H1 (cell line): ENCODE measurements around the gene GANC. TPM values are rescaled to one million over a fixed set of nuclear protein-coding genes. Genes with fewer than 3 reads are reported as not detected.

ENCODE experiments used
- CTCF ChIA-PET: fragments of 300-600 bp; sonication (Branson Sonifier 250); formaldehyde crosslinking; loops from one replicate; lab custom pipeline; 2021; ENCODE audit not compliant: partially characterized antibody; lab: Charles Lee
- POLR2A ChIA-PET: fragments of 300-600 bp; sonication (Branson Sonifier 250); formaldehyde crosslinking; loops from one replicate; lab custom pipeline; 2021; ENCODE audit warnings: inconsistent platforms; ENCODE audit not compliant: partially characterized antibody; lab: Charles Lee
- DNase-seq, 2 experiments: peaks; one replicate each; pipeline versions ENCODE4 v3.0.0 to v3.0.0-alpha.2; 2010 to 2022; ENCODE audit warnings: low spot score in 2 of 2, low read depth in 1 of 2, mixed read lengths in 1 of 2
- FAIRE-seq: peaks from 2 replicates; lab custom pipeline; 2011; peaks lifted over from hg19 to GRCh38; lab: Jason Lieb, UNC
- H2AFZ ChIP-seq: 2 replicates; pipeline ENCODE4 v1.8.1; 2012; ENCODE audit warnings: low read length, inconsistent platforms
- H2AK5ac ChIP-seq: 2 replicates; pipeline ENCODE4 v1.6.1; 2013; ENCODE audit warnings: low read depth, low read length
- H2BK120ac ChIP-seq: replicated peaks from 2 replicates; pipeline ENCODE3; 2013; ENCODE audit warnings: low read depth, low read length, inconsistent platforms
- H2BK12ac ChIP-seq: 2 replicates; pipeline ENCODE4 v1.6.1; 2013; ENCODE audit warnings: low read depth, low read length
- H2BK15ac ChIP-seq: 2 replicates; pipeline ENCODE4 v1.6.1; 2013; ENCODE audit warnings: low read length
- H2BK20ac ChIP-seq: 2 replicates; pipeline ENCODE4 v1.6.1; 2013; ENCODE audit warnings: low read length
- H2BK5ac ChIP-seq: 2 replicates; pipeline ENCODE4 v1.6.1; 2013; ENCODE audit warnings: low read depth, low read length
- H3K14ac ChIP-seq: 2 replicates; pipeline ENCODE4 v1.6.1; 2013; ENCODE audit warnings: inconsistent platforms; ENCODE audit not compliant: insufficient read length
- H3K18ac ChIP-seq: 2 replicates; pipeline ENCODE4 v1.6.1; 2013; ENCODE audit warnings: low read length; ENCODE audit errors: extremely low read depth
- H3K23ac ChIP-seq: 2 replicates; pipeline ENCODE4 v1.6.1; 2013; ENCODE audit warnings: inconsistent platforms; ENCODE audit not compliant: insufficient read length
- H3K23me2 ChIP-seq: 2 replicates; pipeline ENCODE4 v1.6.1; 2013; ENCODE audit warnings: low read depth, low read length
- H3K27ac ChIP-seq: 2 replicates; pipeline ENCODE4 v1.6.1; 2011; ENCODE audit warnings: low read depth, low read length, inconsistent platforms
- H3K27me3 ChIP-seq, 4 experiments: replicated peaks in 1 of 4; 1 replicate in 1 of 4; 2 replicates in 3 of 4; pipeline versions ENCODE4 v1.6.1 to v1.8.1; 2011 to 2013; ENCODE audit warnings: low read length in 3 of 4, mild to moderate bottlenecking in 3 of 4, inconsistent platforms in 2 of 4, mixed read lengths in 2 of 4, moderate library complexity in 1 of 4; ENCODE audit not compliant: control insufficient read depth in 3 of 4, insufficient read depth in 3 of 4; ENCODE audit errors: extremely low read depth in 1 of 4
- H3K36me3 ChIP-seq, 4 experiments: 2 replicates each; pipeline versions ENCODE4 v1.6.1 to v1.8.1; 2011 to 2013; ENCODE audit warnings: mild to moderate bottlenecking in 4 of 4, low read length in 3 of 4, moderate library complexity in 2 of 4, control low read depth in 1 of 4, inconsistent platforms in 1 of 4; ENCODE audit not compliant: insufficient read depth in 4 of 4, control insufficient read depth in 2 of 4
- H3K4ac ChIP-seq: replicated peaks from 2 replicates; pipeline ENCODE3; 2013; ENCODE audit warnings: low read length, low read depth, mixed read lengths, inconsistent platforms; ENCODE audit not compliant: insufficient read length
- H3K4me1 ChIP-seq, 4 experiments: replicated peaks in 1 of 4; 1 replicate in 1 of 4; 2 replicates in 3 of 4; pipeline versions ENCODE4 v1.6.1 to v1.8.1; 2011 to 2013; ENCODE audit warnings: low read length in 3 of 4, inconsistent platforms in 2 of 4, mixed read lengths in 1 of 4; ENCODE audit not compliant: insufficient read depth in 4 of 4, control insufficient read depth in 3 of 4
- H3K4me2 ChIP-seq, 2 experiments: 2 replicates each; pipeline versions ENCODE4 v1.6.1 to v1.8.1; 2011 to 2013; ENCODE audit warnings: low read depth in 2 of 2, low read length in 2 of 2, control low read depth in 1 of 2, inconsistent platforms in 1 of 2, mild to moderate bottlenecking in 1 of 2; ENCODE audit not compliant: insufficient read depth in 1 of 2
- H3K4me3 ChIP-seq, 4 experiments: fragments of 200-600, 300-600 bp in 1 of 4; sonication (generic), shearing (Covaris generic), sonication (Bioruptor Twin) in 1 of 4; 2 replicates each; pipeline versions ENCODE4 v1.5.1 to v1.8.1; 2011 to 2016; ENCODE audit warnings: low read length in 4 of 4, low read depth in 3 of 4, control low read depth in 2 of 4, inconsistent platforms in 2 of 4, mild to moderate bottlenecking in 2 of 4, mixed read lengths in 1 of 4, moderate library complexity in 1 of 4; ENCODE audit not compliant: insufficient read depth in 2 of 4; ENCODE audit errors: extremely low read depth in 1 of 4
- H3K56ac ChIP-seq: replicated peaks from 2 replicates; pipeline ENCODE3; 2013; ENCODE audit warnings: low read depth, mild to moderate bottlenecking, mixed read lengths, low read length, inconsistent platforms; ENCODE audit not compliant: insufficient read length
- H3K79me1 ChIP-seq: 2 replicates; pipeline ENCODE4 v1.6.1; 2013; ENCODE audit warnings: low read depth, low read length, control low read depth
- H3K79me2 ChIP-seq, 2 experiments: 2 replicates each; pipeline versions ENCODE4 v1.6.1 to v1.8.1; 2012 to 2013; ENCODE audit warnings: low read length in 2 of 2, mild to moderate bottlenecking in 2 of 2, inconsistent platforms in 1 of 2; ENCODE audit not compliant: insufficient read depth in 2 of 2, control insufficient read depth in 1 of 2
- H3K9ac ChIP-seq, 4 experiments: replicated peaks in 1 of 4; 1 replicate in 1 of 4; 2 replicates in 3 of 4; pipeline versions ENCODE4 v1.6.1 to v1.8.1; 2011 to 2013; ENCODE audit warnings: low read depth in 3 of 4, low read length in 3 of 4, control low read depth in 2 of 4, mild to moderate bottlenecking in 2 of 4, moderate library complexity in 2 of 4, inconsistent platforms in 1 of 4; ENCODE audit errors: extremely low read depth in 1 of 4
- H3K9me3 ChIP-seq, 2 experiments: 2 replicates each; pipeline versions ENCODE4 v1.6.1 to v1.8.1; 2012 to 2013; ENCODE audit warnings: mild to moderate bottlenecking in 2 of 2, moderate library complexity in 2 of 2, control low read depth in 1 of 2, inconsistent platforms in 1 of 2, low read depth in 1 of 2, low read length in 1 of 2, mixed read lengths in 1 of 2; ENCODE audit not compliant: insufficient read depth in 2 of 2
- H4K20me1 ChIP-seq, 2 experiments: replicated peaks in 1 of 2; 2 replicates each; pipeline versions ENCODE3 to v1.8.1; 2011 to 2013; ENCODE audit warnings: inconsistent platforms in 2 of 2, low read length in 2 of 2, mild to moderate bottlenecking in 1 of 2; ENCODE audit not compliant: insufficient read depth in 2 of 2, control insufficient read depth in 1 of 2
- H4K5ac ChIP-seq: 2 replicates; pipeline ENCODE4 v1.6.1; 2013; ENCODE audit warnings: low read length, low read depth, mixed read lengths, inconsistent platforms; ENCODE audit not compliant: insufficient read length
- H4K8ac ChIP-seq: 2 replicates; pipeline ENCODE4 v1.8.0; 2013; ENCODE audit warnings: mild to moderate bottlenecking, moderate library complexity, low read length, inconsistent platforms; ENCODE audit not compliant: insufficient read depth; ENCODE audit errors: extremely low read depth
- H4K91ac ChIP-seq: replicated peaks from 2 replicates; pipeline ENCODE3; 2013; ENCODE audit warnings: low read length, mixed read lengths, inconsistent platforms; ENCODE audit not compliant: insufficient read length
- CBX8 ChIP-seq: fragments of 300-800, 300-1000 bp; sonication (generic); IDR thresholded peaks from 2 replicates; pipeline ENCODE4 v1.7.1; 2016; ENCODE audit warnings: low read depth, low read length, borderline replicate concordance
- GABPA ChIP-seq: IDR thresholded peaks from 2 replicates; pipeline ENCODE4 v1.6.1; 2011; ENCODE audit warnings: mild to moderate bottlenecking, low read length, moderate library complexity, borderline replicate concordance; ENCODE audit not compliant: insufficient read depth
- JUN ChIP-seq: IDR thresholded peaks from 2 replicates; pipeline ENCODE4 v1.6.1; 2011; ENCODE audit warnings: low read depth, mild to moderate bottlenecking, improper control_type of control experiment, low read length
- POLR2A ChIP-seq, 2 experiments: IDR thresholded peaks; 1 replicate in 1 of 2; 2 replicates in 1 of 2; pipeline ENCODE4 v1.6.1; 2011; ENCODE audit warnings: low read depth in 2 of 2, low read length in 2 of 2, mild to moderate bottlenecking in 2 of 2; ENCODE audit errors: control extremely low read depth in 1 of 2
- RAD21 ChIP-seq, 2 experiments: IDR thresholded peaks in 1 of 2; conservative IDR thresholded peaks in 1 of 2; 2 replicates each; pipeline ENCODE4 v1.6.1; 2011; ENCODE audit warnings: low read depth in 2 of 2, low read length in 2 of 2, improper control_type of control experiment in 1 of 2, inconsistent platforms in 1 of 2, mild to moderate bottlenecking in 1 of 2, moderate library complexity in 1 of 2
- SAP30 ChIP-seq: fragments of 300-600 bp; sonication (generic); IDR thresholded peaks from 2 replicates; pipeline ENCODE4 v1.7.1; 2012; ENCODE audit warnings: low read length, moderate library complexity, mild to moderate bottlenecking, inconsistent platforms; ENCODE audit not compliant: insufficient read depth, insufficient replicate concordance
- YY1 ChIP-seq: IDR thresholded peaks from 2 replicates; pipeline ENCODE4 v1.6.1; 2011; ENCODE audit warnings: low read depth, mild to moderate bottlenecking, low read length
- WGBS, 2 experiments: shearing (Covaris generic) in 1 of 2; methylation state at CpG; one replicate each; pipeline versions ENCODE4 v1.1.6 to v1.1.7; 2013 to 2015; ENCODE audit warnings: low lambda C conversion rate in 2 of 2, mixed read lengths in 2 of 2, inconsistent platforms in 1 of 2, low coverage in 1 of 2, missing lambda C conversion rate in 1 of 2; ENCODE audit not compliant: insufficient replicate concordance in 2 of 2, insufficient coverage in 1 of 2, insufficient read length in 1 of 2; ENCODE audit errors: extremely low coverage in 1 of 2, missing lambda C conversion rate in 1 of 2; 5-methylcytosine and 5-hydroxymethylcytosine counted together
- polyA plus RNA-seq, 7 experiments: library from polyadenylated mRNA; depleted of rRNA in 3 of 7; stranded (reverse) in 5 of 7; unstranded in 2 of 7; fragments of >200 nt in 5 of 7; fragments of 200-250 nt in 2 of 7; gene quantifications; 1 replicate in 5 of 7; 2 replicates in 1 of 7; 4 replicates in 1 of 7; pipeline versions ENCODE4 v1.2.1 to v1.2.3, GENCODE V29; 2011 to 2013; ENCODE audit warnings: missing spikeins in 2 of 7, mixed read lengths in 2 of 7
- total RNA-seq: library from RNA; stranded (reverse); fragmentation: NEBNext Ultra II Directional; extraction: Animal tissue kit (Norgen Biotek cat#: 25700); gene quantifications from 2 replicates; pipeline ENCODE4 v1.2.1, GENCODE V29; 2021
- TF ChIP-seq, protein P1 (sequence below), 3 experiments: IDR thresholded peaks; 1 replicate in 2 of 3; 2 replicates in 1 of 3; pipeline versions ENCODE4 v1.5.1 to v1.6.1; 2011; ENCODE audit warnings: low read length in 3 of 3, mild to moderate bottlenecking in 3 of 3, inconsistent platforms in 2 of 3, low read depth in 1 of 3, moderate library complexity in 1 of 3; ENCODE audit not compliant: insufficient read depth in 1 of 3; ENCODE audit errors: control extremely low read depth in 1 of 3

Gene GANC
- total and polyA plus RNA-seq, 2 of the 8 experiments (the other 6 are each of a cell fraction or from before 2014, with no cell fraction given), result 6.8 to 14.4 TPM

DNA sequence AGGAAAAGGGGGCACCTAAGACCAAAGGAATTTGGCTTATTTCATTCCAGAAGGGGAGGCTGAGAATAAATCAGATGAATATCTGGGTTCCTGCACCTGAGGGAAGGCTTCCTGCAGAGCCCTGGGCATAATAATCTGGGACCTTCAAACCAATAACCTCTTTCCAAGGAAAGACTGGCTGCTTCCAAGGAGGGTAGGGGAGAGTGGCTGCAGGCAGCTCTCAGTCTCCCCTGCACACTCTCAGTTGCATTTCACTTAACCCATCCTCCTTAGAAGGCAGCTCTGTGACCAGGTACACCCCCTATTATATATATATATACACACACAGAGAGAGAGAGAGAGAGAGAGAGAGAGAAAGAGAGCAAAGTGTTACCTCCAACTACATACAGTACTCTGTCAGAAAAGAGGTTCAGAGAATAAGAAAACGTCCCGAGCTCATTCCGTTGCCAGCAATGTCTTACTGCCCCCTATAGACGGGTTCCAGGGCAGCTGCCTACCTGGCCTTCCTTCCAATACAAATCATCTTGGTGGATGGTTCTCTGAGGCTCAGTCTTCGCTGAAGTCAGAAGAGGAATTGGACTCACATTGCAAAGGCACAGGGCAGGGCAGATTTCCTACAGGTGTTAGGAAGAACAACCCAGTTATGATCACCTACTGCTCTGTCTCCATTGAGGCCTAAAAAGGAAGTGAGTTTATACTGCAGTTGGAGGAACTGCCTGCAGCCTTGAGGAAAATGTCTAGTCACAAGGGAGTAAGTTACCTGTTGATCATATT, 112.4 kb downstream of the GANC start:
- Histone ChIP-seq H3K36me3 (no peaks in the 10 kb centered on the region), H3K4me2 (peak overlapping the region in 1 of 2 experiments; percentile 55; a peak in 2 of 4 replicates), H2AK5ac (no peak overlapping the region), H3K18ac (peak overlapping the region; percentile 1; the same call in 1 of the 2 replicates), H4K20me1 (no peaks in the 10 kb centered on the region), H4K5ac (no peak overlapping the region), H2AFZ (peak overlapping the region; percentile 86), H4K8ac (no peak overlapping the region), H3K4ac (no peak overlapping the region), H3K23ac (no peak overlapping the region), H3K27ac (no peak overlapping the region), H3K9ac (no peak overlapping the region), H3K14ac (no peak overlapping the region), H2BK120ac (peak overlapping the region; percentile 0), H3K4me1 (peaks cover 0 to 12% (median 4%) of the 10 kb centered on the region in 4 experiments; a peak in 5 of 7 replicates), H3K56ac (no peak overlapping the region), H2BK5ac (peak overlapping the region; percentile 5; the same call in 1 of the 2 replicates), H4K91ac (peak overlapping the region; percentile 51), H3K23me2 (no peaks in the 10 kb centered on the region), H3K79me2 (no peaks in the 10 kb centered on the region), H2BK15ac (no peak overlapping the region; the same call in 1 of the 2 replicates), H3K9me3 (no peaks in the 10 kb centered on the region), H2BK20ac (no peak overlapping the region), H3K27me3 (no peaks in the 10 kb centered on the region), H3K79me1 (no peaks in the 10 kb centered on the region), H2BK12ac (peak overlapping the region; percentile 44; the same call in 1 of the 2 replicates), H3K4me3 (no peak overlapping the region)
- CTCF ChIA-PET, result interaction anchor here (0.6 to 5.7 kb wide), 60 partner anchors 8 to 484 kb away, joined by 3 to 34 read pairs (median 4); partner anchors contain the start of genes GANC, PLA2G4F, TMEM87A and VPS39
- DNase-seq (peak; percentile 47 to 76), FAIRE-seq (peak; percentile 62)
- POLR2A ChIA-PET, result interaction anchor here (0.6 to 2.6 kb wide), 8 partner anchors 21 to 234 kb away, joined by 3 to 10 read pairs (median 3); partner anchors contain the start of genes GANC, TMEM87A and ZNF106
- 20% methylated on average over 5 of the region's 5 CpGs; no CpG with 5 or more reads in 1 of the 2 experiments for WGBS, 2 experiments
- TF ChIP-seq RAD21 (IDR thresholded peaks at IDR 0.05 in 1 of 2, conservative IDR thresholded peaks at IDR 0.05 in 1 of 2; ENCODE audit: low read depth in 2 of 2, low read length in 2 of 2), result peak; percentile 92 to 93
- no peak for TF ChIP-seq JUN
- no peak for TF ChIP-seq SAP30
- no peak for TF ChIP-seq GABPA
- peak; percentile 25; the same call in 1 of the 2 replicates for TF ChIP-seq YY1
- TF ChIP-seq CBX8, result no peak
- TF ChIP-seq POLR2A (IDR thresholded peaks at IDR 0.05; ENCODE audit: control extremely low read depth in 1 of 2, low read depth in 2 of 2, low read length in 2 of 2), result no peak
- TF ChIP-seq, protein P1, sequence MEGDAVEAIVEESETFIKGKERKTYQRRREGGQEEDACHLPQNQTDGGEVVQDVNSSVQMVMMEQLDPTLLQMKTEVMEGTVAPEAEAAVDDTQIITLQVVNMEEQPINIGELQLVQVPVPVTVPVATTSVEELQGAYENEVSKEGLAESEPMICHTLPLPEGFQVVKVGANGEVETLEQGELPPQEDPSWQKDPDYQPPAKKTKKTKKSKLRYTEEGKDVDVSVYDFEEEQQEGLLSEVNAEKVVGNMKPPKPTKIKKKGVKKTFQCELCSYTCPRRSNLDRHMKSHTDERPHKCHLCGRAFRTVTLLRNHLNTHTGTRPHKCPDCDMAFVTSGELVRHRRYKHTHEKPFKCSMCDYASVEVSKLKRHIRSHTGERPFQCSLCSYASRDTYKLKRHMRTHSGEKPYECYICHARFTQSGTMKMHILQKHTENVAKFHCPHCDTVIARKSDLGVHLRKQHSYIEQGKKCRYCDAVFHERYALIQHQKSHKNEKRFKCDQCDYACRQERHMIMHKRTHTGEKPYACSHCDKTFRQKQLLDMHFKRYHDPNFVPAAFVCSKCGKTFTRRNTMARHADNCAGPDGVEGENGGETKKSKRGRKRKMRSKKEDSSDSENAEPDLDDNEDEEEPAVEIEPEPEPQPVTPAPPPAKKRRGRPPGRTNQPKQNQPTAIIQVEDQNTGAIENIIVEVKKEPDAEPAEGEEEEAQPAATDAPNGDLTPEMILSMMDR (IDR thresholded peaks at IDR 0.05; ENCODE audit: control extremely low read depth in 1 of 3, insufficient read depth in 1 of 3, low read depth in 1 of 3, low read length in 3 of 3), result peak; percentile 75 to 95 (median 80)
